Measurements from ENCODE around the gene VWA2.
A peak's percentile ranks its signal among the peaks of the same experiment; 100 is the strongest.

Gene VWA2

DNA sequence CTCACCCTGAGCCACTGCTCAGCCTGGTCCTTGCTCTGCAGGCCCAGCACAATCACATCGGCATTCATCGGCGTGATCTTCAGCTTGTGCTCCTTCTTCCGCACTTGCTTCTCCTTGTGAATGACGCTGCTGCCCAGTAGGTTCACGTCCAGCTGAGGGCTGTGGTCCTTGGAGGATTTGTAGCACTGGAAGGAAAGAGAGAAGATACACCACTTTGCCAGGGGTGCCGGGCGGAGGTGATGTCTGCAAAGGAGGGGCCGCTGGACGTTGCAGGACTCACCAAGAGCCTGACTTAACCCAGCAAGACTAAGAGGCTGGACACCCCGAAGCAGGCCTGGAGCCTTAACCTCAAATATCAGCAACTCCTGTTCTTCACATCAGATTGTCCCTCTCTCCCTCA, 74.8 kb downstream of the VWA2 start:
- Histone ChIP-seq H3K4me1 (peaks cover 0 to 7% (median 0%) of the 10 kb centered on the region in 4 donors), H3K27ac (no peak overlapping the region), H3K9me3 (no peaks in the 10 kb centered on the region), H3K4me3 (no peak overlapping the region), H3K27me3 (no peaks in the 10 kb centered on the region), H3K36me3 (peaks cover 0 to 46% (median 11%) of the 10 kb centered on the region in 3 donors)
- no peak for DNase-seq
- intact Hi-C loops (cut with DNase I; ENCODE audit: low total_unique reads): no loop called here
- TF ChIP-seq CTCF (IDR thresholded peaks at IDR 0.05): no peak

GRCh38 chr10:114315566-114316420, 76.7 kb downstream of the VWA2 start:
- peaks cover 0 to 44% (median 11%) of the 10 kb centered on the region in 3 donors for H3K36me3 ChIP-seq
- H3K9me3 ChIP-seq: no peaks in the 10 kb centered on the region
- intact Hi-C loops (cut with DNase I; ENCODE audit: low total_unique reads): no loop called here
- H3K4me1 ChIP-seq: no peaks in the 10 kb centered on the region
- H3K27me3 ChIP-seq: no peaks in the 10 kb centered on the region
- peak in 1 of 2 donors; percentile 51 for DNase-seq
- no peak overlapping the region for H3K27ac ChIP-seq
- H3K4me3 ChIP-seq: no peak overlapping the region
- no peak for TF ChIP-seq CTCF (IDR thresholded peaks at IDR 0.05)

GRCh38 chr10:114316744-114317143, 77.7 kb downstream of the VWA2 start:
- no peak for TF ChIP-seq CTCF (IDR thresholded peaks at IDR 0.05)
- peak in 1 of 2 donors; percentile 10 for DNase-seq
- H3K4me3 ChIP-seq: no peak overlapping the region
- no peak overlapping the region for H3K27ac ChIP-seq
- no peaks in the 10 kb centered on the region for H3K4me1 ChIP-seq
- H3K9me3 ChIP-seq: no peaks in the 10 kb centered on the region
- H3K27me3 ChIP-seq: no peaks in the 10 kb centered on the region
- intact Hi-C loops (cut with DNase I; ENCODE audit: low total_unique reads): no loop called here
- peaks cover 0 to 43% (median 11%) of the 10 kb centered on the region in 3 donors for H3K36me3 ChIP-seq

DNA sequence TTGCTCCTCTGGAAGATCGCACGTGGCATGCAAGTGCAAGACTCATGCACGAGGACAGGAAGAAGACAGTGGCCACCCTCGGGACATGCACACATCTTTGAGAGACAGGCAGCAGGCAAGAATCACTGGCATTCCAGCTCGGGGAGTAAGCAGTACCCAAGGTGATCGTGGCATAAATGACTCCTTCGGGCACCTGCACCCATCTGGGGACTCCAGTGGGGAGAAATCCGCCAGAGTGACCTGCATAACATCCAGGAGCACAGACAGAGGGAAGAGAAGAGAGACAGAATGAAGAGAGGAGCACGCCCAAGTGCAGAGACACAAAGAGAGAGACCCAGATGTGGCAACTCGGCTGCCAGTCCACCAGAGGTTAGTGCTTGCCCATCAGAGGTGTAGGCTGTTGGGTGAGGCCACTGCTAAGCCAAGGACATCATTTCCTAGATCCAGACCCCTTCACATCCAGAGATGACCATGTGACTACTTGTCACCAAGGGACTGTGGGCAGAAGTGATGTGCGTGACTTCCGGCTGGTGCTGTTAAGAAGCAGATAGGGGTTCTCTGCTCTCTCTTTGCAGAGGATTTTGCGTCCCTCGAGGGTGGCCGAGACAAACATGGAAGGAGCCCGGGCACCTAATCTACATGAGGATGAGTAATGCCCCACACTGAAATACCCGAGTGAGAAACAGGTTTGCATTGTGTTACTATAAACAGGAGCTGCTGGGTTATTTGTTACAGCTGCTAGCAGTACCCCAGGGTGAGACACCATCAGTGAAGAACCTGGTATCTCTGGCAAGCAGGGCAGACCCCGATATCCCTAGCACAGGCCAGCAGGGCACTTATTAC, 80.6 kb downstream of the VWA2 start:
- H3K9me3 ChIP-seq: no peaks in the 10 kb centered on the region
- TF ChIP-seq CTCF (IDR thresholded peaks at IDR 0.05): no peak
- no peak overlapping the region for H3K27ac ChIP-seq
- no peaks in the 10 kb centered on the region for H3K4me1 ChIP-seq
- intact Hi-C loops (cut with DNase I; ENCODE audit: low total_unique reads): no loop called here
- peaks cover 0 to 37% (median 0%) of the 10 kb centered on the region in 3 donors for H3K36me3 ChIP-seq
- peak in 1 of 2 donors; percentile 38 for DNase-seq
- no peak overlapping the region for H3K4me3 ChIP-seq
- H3K27me3 ChIP-seq: no peaks in the 10 kb centered on the region

DNA sequence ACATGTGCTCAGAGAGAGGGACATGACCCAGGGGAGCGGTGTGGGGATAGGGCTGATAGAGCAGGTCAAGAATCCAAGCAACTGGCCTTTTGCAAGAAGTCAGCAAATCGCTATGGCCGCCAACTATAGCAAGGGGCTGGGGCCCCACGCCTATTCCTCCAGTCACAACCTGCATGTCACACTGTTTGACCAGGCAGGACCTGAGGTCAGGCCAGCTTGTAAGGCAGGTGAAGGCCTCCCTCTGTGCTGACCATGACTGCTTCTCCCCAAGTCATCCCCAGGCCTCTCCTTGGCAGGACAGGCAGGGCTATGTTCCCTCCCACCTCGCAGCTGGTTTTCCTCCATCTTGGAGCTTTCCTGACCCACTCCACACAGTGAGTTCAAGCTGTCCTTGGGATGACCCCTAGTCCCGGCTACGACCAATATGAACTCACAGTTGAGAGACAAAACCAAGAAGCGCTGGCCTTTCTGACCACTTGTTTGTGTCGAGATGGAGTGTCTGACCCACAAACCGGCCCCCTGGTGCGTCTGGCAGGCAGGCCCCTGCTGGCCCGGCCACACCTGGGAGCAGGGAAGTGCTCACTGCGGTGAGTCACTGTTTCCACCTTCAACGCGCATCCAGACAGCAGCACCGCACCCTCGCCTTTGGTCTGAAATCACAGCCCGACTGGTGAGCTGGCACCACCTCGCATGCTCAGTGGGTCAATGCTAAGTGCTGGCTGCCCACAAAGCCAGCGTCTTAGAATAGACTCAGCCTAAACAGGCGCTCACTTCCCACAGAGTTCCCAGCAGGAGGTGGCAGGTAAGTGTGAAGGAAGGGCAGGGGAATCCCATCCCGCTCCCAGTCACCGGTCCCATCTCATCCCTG, 81.4 kb downstream of the VWA2 start:
- Histone ChIP-seq H3K36me3 (peaks cover 0 to 45% (median 0%) of the 10 kb centered on the region in 3 donors), H3K27ac (no peak overlapping the region), H3K4me1 (no peaks in the 10 kb centered on the region), H3K9me3 (no peaks in the 10 kb centered on the region), H3K4me3 (no peak overlapping the region), H3K27me3 (no peaks in the 10 kb centered on the region)
- DNase-seq: no peak
- no peak for TF ChIP-seq CTCF (IDR thresholded peaks at IDR 0.05)
- intact Hi-C loops (cut with DNase I; ENCODE audit: low total_unique reads): no loop called here
